GM21526 (cell line): Measurements from ENCODE around the gene KRT10.
A peak's percentile ranks its signal among the peaks of the same experiment; 100 is the strongest.
"Not testable (repeated sequence)": the region's sequence is repeated elsewhere in the genome, so short reads cannot be mapped to it uniquely, and the experiment has no call there.

Experiments used
- ATAC-seq: cut with Tn5 transposase; IDR thresholded peaks from one replicate; pipeline ENCODE4 v1.9.1; 2021; ENCODE audit warnings: moderate library complexity; ENCODE audit not compliant: unreplicated experiment, low FRiP score

Gene KRT10

DNA sequence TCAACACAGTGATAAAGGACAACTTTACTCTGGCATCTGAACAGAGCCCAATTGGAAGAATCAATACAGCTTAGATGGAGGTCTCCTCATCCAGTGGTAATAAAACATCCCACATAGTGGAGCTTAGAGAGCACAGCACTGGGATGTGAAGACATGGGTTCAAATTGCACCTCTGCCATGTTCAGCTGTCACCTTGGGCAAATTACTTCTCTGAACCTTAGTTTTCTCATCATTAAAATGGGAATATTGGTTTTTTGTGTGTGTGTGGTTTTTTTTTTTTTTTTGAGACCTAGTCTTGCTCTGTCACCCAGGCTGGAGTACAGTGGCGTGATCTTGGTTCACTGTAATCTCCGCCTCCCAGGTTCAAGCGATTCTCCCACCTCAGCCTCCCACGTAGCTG lies 13.6 kb upstream of the KRT10 start:
- no peak for ATAC-seq

DNA sequence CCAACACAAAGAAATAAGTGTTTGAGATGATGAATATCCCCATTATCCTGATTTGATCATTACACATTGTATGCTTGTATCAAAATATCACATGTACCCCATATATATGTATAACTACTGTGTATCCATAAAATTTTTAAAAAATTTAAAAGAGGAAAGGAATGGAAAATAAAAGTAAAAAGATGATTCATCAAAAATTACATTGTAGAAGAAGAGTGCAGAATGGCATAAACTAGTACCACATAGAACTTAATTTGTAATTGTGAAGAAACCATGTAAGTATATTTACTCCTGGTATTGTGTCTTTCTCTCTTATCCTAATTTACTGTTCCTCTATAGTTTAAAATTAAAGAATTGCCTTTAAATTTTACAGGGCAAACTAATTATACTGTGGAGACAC lies 11.5 kb upstream of the KRT10 start:
- ATAC-seq = no peak

DNA sequence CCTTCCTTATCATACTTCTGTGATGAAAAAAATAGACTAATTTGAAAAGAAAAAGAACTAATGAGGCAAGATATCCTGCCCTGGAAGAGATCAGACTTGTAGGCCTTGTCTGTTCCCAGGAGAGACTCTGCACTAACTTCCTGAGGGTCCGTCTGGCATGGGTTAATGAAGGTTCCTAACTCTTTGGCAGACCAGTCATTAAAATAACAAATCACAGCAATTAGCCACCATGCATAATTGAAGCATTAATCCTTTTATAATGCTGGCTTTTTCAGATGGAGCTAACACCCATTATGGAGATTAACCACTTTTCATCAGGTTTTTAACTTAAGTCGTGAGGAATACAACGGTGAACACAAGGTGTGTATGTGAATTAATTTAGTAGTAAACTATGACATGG lies 10.4 kb upstream of the KRT10 start:
- no peak for ATAC-seq

DNA sequence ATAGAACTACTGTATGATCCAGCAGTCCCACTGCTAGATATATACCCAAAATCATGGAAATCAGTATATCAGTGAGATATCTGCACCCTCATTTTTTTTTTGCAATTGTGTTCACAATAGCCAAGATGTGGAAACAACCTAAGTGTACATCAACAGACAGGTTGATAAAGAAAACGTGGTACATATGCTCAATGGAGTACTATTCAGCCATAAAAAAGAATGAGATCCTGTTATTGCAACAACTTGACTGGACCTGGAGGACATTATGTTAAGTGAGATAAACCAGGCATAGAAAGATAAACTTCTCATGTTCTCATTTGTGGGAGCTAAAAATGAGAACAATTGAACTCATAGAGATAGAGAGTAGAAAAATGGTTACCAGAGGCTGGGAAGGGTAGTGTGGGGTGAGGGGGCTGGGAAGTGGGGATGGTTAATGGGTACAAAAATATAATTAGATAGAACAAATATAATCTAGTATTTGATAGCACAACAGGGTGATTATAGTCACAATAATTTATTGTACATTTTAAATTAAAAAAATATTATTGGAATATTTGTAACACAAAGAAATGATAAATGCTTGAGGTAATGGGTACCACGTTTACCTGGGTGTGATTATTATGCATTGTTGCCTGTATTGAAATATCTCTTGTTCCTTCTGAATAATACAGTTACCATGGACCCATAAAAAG lies 7.8 kb upstream of the KRT10 start:
- no peak for ATAC-seq

DNA sequence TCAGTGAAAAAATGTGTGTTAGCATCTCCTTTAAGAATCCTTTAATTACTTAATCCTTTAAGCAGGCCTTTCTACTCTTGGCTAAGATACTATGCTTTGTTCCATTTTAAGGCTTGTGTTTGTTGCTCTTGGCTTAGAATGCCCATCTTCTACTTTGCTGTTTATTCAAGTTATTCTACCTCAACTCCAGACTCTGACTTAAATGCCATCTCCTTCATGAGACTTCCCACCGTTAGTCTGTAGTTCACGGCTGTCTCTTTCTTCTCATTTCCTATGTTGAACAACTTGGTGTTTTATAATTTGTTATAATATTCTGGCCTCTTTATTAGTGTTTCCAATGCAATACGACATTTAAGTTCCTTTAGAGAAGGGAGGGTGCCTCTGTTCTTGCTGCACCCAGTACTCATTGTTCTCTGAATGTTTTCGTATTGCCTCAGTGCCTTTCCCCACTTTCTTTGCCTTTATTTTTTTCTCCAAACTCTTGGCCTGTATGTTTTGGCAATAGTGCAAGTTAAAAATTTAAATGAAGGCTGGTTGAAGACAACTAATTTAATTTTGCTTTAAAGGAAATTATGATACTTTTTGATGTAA lies 6.1 kb upstream of the KRT10 start:
- ATAC-seq = no peak

DNA sequence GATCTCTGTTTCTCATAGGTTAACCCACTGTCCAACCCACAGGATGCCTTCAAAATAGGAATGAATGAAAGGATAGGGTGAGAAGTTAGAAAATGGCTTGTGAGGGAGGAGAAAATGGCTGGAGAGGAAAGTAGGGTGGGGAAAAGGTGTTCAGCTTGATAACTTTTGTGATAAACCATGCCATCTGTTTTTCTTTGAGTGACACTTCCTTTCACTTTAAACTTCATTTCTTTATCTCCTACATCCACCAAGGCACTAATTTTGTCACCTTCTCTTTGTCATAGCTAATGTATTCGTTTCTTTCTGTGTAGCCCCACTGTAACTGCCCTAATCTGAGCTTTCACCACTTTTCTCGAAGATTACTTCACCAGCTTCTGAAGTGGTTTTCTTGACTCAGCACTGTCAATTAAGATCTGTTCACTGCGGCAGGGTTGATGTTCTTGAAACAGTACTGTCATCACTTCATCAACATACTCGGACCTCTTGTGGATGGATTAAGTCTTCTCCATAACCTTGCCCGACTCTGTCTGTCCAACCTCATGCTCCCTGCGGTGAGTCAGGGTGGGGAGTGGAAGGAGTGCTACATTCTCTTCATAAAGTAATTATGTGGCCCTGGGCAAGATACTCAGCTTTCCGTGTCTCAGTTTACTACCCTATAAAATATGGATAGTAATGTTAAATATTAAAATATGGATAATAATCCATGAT lies 5.5 kb upstream of the KRT10 start:
- no peak for ATAC-seq

DNA sequence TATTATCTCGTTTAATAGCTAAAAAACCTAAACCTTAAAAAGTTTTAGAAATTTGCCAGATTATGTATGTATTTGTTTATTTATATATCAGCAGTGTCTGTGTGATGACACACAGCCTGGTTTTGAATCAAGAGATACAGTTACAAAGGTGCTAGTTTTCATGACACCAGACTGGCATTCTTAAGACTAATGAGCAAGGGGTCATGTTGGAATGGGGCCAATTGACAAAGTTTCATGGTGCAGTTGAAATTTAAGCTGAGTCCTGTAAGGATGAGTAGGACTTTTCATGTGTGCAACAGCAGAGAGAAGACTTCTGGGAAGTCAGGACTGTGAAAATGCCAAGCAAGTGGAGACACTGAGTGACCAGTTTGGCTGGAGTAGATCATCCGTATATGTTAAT lies 3.2 kb upstream of the KRT10 start:
- ATAC-seq = no peak

DNA sequence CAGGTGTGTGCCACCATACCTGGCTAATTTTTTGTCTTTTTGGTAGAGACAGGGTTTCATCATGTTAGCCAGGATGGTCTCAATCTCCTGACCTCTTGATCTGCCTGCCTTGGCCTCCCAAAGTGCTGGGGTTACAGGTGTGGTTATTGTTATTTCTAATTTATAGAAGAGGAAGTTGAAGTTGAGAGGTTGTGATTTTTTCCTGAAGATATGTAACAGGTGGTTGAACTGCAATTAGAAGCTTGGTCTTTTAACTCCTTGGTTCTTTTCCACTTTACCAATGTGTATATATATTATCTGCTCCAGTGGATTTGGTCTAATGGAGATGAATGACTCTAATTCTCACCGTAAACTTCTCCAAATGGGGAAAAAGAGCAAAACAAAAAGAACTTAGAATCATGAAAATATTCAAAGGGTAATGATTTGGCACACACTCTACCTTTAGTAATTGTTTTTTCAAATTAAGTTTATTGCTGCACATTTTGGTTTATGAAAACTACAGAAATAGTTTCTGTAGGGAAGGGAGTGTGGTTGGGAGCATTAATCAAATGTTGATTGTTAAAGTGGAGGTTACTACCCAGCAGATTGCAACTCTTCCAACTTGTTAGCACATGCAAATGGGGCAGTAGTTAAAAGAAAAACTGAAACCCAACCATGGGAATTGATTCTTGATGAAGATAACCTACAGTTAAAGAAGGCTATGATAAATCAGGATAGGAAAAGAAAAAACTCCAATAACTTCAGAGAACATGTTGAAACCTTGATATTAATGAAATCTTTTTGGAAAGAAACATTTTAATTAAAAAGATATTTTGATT lies 1.8 kb upstream of the KRT10 start:
- ATAC-seq = no peak

DNA sequence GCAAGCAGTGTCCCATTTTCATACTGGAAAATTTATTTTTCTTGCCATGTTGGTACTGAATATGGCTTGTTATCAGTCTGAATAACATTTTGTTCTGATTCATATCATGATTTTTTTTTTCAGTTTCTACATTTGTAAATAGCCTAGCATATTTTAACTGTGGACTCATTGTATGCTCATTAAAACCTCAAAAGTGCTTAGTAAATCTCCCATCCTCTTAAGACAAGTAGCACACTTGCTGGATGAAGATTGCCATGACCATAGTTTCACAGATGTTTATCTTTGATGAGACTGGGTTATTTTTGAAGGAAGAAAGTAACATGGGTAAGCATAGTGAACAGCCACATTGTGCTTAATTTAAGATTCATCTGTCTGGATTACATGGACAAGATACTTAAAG lies 878 bp downstream of the KRT10 start:
- ATAC-seq = no peak

DNA sequence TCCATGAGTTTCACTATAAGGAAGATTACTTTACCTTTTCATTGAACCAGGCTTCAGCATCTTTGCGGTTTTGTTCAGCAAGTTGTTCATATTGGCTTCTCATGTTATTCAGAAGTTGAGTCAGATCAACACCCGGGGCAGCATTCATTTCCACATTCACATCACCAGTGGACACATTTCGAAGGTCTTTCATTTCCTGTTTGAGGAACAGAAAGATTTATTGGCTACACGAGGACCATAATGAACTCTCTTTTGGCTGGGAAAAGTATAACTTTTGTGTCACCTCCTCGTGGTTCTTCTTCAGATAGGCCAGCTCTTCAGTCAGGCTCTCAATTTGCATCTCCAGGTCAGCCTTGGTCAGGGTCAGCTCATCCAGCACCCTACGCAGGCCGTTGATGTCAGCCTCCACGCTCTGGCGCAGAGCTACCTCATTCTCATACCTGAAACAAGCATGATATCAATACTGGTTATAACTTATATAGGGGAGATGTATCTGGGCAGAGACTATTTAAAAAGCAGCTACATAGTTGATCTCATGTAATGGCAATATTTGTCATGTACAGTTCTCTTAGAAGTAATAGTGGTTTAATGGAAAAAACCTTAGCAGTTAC lies 2.1 kb downstream of the KRT10 start:
- ATAC-seq = no peak

DNA sequence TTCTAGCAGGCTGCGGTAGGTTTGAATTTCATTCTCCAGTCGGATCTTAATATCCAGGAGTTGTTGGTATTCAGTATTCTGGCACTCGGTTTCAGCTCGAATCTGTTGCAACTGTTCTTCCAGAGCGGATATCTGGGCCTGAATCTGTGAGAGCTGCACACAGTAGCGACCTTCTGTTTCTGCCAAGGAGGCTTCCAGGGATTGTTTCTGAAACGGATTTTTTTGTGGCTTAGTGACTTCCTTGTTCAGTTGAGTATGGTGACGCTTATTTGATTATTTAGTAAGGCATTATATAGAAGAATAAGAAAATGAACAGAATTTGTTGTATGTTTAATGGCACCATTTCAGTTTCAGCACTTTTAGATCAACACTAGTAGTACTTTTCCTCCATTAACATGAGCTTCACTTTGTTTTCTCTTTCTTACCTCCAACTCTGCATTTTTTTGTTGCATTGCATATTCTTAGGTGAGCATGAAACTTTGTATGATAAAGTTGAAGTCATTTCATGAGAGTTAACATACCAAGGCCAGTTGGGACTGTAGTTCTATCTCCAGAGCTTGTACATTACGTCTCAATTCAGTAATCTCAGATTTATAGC lies 2.8 kb downstream of the KRT10 start:
- ATAC-seq = no peak

DNA sequence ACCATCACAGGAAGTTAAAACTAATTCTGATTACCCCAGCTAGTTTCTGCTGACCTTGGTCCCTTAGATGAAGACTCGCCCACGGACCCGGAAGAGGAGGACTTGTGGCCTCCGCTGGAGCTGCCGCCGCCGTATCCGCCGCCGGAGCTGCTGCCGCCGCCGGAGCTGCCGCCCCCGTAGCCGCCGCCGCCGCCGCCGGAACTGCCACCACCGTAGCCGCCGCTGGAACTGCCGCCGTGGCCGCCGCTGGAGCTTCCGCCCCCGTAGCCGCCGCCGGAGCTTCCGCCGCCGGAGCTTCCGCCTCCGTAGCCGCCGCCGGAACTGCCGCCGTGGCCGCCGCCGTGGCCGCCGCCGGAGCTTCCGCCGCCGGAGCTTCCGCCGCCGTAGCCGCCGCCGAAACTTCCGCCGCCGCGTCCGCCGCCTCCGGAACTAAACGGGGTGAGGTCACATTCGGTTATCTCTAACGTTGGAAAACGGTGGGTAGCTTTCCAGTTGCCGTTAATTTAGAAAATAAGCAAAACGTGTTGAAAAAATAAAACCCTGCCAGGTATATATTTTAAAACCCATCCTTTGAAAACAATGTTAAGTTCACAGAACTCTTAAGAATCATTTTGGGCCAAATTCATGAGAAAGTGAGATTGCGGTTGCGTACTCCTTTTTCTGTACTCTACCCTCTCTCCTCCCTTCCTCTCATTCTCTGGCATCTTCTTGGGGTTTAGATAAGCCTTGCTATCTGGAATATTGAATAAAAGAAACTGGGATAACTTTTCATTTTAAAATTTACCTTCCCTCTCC lies 3.5 kb downstream of the KRT10 start:
- peak; percentile 70 for ATAC-seq

DNA sequence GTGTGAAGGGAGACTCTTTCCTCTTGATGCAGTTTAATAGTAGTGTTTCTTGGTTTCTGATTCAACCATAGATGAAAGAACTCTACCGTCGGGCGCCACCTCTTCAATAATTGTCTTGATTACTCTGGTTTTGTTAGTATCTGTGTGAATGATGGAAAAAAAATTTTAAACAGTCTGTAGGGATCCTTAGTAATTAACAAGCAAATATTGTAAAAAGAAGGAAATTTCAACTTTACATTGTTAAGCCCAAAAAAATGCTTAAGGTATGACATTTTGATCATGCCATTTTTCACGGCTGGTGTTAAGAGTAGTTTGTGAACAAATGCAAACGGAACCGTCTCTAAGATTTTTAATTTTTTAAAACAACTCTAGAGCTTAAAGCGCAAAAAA lies 4.1 kb downstream of the KRT10 start:
- no peak for ATAC-seq

DNA sequence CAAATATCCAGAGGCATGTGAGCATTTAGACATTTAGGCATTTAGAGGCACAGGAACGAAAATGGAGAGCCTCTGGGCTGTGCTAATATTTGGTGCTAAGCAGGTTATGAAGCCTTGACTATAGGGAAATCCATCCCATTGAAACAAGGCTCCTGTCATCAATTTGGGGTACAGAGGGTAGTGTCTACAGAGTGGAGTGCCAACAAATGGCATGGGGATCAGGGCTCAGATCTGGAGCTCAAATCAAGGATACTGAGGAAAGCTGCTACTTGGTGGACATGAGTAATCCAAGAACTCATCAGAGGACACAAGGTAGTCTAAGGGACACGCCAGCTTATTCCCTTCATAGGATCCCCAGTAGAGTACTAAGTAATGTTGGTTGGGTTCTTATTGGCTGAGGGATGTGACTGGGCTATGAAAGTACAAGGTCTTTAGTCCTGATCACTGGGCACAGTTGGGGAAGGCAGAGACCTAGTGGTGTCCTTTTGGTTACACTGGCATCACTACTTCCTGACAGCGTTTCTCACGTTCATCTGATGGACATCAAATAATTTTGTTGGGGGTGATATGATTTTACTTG lies 5.2 kb downstream of the KRT10 start:
- ATAC-seq = no peak

DNA sequence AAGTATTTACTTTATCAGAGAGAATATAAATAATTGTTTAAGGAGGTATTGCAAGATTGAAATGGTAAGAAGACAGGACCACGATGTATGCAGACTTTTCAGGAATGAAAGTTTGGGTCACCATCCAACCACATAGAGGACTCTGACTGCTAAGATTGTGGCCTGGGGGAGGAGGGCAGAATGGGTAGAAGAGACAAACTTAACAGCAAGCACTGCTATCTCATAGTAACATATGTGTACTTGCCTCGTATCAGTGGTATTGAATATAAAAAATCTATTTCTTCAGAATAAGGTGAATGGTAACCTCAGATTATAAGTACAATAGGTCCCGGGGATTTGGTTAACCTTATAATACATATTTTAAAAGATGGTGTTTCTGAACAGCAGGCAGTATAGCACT lies 5.8 kb downstream of the KRT10 start:
- ATAC-seq = no peak

DNA sequence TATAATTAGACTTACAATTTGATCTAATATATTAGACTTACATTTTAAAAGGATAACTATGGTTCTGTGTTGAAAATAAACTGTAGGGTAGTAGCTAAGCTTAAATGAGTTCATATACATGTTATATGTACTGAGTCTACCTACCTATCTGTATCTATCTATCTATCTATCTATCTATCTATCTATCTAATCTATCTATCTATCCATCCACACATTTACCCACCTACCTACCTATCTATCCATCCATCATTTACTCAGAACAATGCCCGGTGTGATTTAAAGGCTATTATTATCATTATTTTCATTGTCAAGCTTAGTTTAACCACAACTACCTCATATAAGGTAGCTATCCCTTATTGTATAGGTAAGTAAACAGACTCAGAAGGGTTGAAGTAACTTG lies 7.0 kb downstream of the KRT10 start:
- ATAC-seq = no peak

DNA sequence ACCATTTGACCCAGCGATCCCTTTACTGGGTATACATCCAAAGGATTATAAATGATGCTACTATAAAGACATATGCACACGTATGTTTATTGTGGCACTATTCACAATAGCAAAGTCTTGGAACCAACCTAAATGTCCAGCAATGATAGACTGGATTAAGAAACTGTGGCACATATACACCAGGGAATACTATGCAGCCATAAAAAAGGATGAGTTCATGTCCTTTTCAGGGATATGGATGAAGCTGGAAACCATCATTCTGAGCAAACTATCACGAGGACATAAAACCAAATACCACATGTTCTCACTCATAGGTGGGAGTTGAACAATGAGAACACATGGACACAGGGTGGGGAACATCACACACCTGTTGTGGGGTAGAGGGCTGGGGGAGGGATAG lies 7.8 kb downstream of the KRT10 start:
- not testable (repeated sequence) for ATAC-seq

DNA sequence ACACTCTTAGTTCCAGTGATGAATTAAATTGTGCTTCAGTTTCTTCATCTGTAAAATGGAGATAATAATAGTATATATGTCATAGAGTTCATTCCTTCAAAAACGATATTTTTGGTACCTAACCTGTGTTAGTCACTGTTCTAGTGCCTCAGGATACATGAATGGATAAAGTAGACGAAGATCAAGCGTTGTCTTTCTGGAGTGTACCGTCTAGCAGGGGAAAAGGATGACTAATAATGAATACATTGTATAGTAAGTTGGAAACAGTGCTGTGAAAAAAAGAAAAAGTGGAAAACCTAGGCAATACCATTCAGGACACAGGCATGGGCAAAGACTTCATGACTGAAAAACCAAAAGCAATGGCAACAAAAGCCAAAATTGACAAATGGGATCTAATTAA lies 8.6 kb downstream of the KRT10 start:
- no peak for ATAC-seq

DNA sequence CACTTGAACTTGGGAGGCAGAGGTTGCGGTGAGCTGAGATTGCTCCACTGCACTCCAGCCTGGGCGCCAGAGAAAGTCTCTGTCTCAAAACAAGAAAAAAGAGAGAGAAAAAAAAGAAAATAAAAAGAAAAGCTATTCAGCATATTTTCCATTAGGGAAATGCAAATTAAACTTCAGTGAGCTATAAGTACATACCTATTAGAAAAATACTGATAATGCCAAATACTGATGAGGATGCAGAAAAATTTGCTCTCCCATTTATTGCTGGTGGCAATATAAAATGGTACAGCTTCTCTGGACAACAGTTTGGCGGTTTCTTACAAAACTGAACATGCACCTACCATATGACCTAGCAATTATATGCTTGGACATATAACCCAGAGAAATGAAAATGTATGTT lies 9.8 kb downstream of the KRT10 start:
- no peak for ATAC-seq
